Type B pancreatic cell (in vitro differentiated cells): ENCODE measurements around the gene BPIFA2. TPM values are rescaled to one million over a fixed set of nuclear protein-coding genes. Genes with fewer than 3 reads are reported as not detected.

ENCODE experiments used
- DNase-seq: peaks from one replicate; pipeline ENCODE4 v3.0.0; 2021; ENCODE audit warnings: mixed read lengths; ENCODE audit not compliant: unreplicated experiment; ENCODE audit errors: extremely low spot score
- H3K27ac Mint-ChIP-seq: 2 replicates; pipeline ENCODE4 v1.8.0; 2021; ENCODE audit warnings: mild to moderate bottlenecking, mixed read lengths
- H3K27me3 Mint-ChIP-seq: 2 replicates; pipeline ENCODE4 v1.8.0; 2021; ENCODE audit warnings: mixed read lengths
- H3K36me3 Mint-ChIP-seq: 2 replicates; pipeline ENCODE4 v1.8.0; 2021; ENCODE audit warnings: mixed read lengths
- H3K4me1 Mint-ChIP-seq: one replicate; pipeline ENCODE4 v1.8.0; 2021; ENCODE audit warnings: mixed read lengths; ENCODE audit not compliant: unreplicated experiment
- H3K4me3 Mint-ChIP-seq: 2 replicates; pipeline ENCODE4 v1.8.0; 2021; ENCODE audit warnings: mild to moderate bottlenecking, mixed read lengths
- H3K9me3 Mint-ChIP-seq: 2 replicates; pipeline ENCODE4 v1.8.0; 2021; ENCODE audit warnings: mixed read lengths
- total RNA-seq: library from RNA; stranded (reverse); gene quantifications from 2 replicates; pipeline ENCODE4 v1.2.1, GENCODE V29; 2021; ENCODE audit warnings: low replicate concordance
- TF ChIP-seq, protein P1 (sequence below): fragments of 200-600 bp; sonication (generic); conservative IDR thresholded peaks from 2 replicates; pipeline ENCODE4 v1.5.0; 2021; ENCODE audit warnings: antibody characterized with exemption, mild to moderate bottlenecking

BPIFA2 gene
- total RNA-seq, 1 donor from 2014 or later: not detected

DNA sequence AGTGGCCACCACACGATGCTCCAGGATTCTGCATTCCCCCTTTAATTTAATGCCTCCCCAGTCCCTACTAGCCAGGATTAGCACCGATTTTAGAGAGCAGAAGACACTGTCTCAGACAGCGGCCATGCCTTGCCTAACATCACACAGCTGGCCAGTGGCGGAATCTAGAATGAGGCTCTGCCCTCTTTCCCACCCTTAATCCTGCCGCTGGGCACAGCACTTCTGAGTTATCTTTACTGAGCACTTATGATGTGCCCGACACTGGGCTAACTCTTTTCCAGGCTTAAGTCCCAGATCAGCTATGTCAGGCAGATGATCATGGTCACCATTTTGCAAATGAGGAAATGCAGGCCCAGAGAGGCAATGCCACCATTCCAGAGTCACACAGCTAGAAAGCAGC, 5.6 kb upstream of the BPIFA2 start:
- H3K36me3 Mint-ChIP-seq: no peaks in the 10 kb centered on the region
- peaks cover 36% of the 10 kb centered on the region for H3K27me3 Mint-ChIP-seq
- no peaks in the 10 kb centered on the region for H3K4me1 Mint-ChIP-seq
- peak; percentile 50 for DNase-seq
- H3K9me3 Mint-ChIP-seq: no peaks in the 10 kb centered on the region
- no peak overlapping the region for H3K27ac Mint-ChIP-seq
- TF ChIP-seq, protein P1, sequence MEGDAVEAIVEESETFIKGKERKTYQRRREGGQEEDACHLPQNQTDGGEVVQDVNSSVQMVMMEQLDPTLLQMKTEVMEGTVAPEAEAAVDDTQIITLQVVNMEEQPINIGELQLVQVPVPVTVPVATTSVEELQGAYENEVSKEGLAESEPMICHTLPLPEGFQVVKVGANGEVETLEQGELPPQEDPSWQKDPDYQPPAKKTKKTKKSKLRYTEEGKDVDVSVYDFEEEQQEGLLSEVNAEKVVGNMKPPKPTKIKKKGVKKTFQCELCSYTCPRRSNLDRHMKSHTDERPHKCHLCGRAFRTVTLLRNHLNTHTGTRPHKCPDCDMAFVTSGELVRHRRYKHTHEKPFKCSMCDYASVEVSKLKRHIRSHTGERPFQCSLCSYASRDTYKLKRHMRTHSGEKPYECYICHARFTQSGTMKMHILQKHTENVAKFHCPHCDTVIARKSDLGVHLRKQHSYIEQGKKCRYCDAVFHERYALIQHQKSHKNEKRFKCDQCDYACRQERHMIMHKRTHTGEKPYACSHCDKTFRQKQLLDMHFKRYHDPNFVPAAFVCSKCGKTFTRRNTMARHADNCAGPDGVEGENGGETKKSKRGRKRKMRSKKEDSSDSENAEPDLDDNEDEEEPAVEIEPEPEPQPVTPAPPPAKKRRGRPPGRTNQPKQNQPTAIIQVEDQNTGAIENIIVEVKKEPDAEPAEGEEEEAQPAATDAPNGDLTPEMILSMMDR: no peak
- no peak overlapping the region for H3K4me3 Mint-ChIP-seq

DNA sequence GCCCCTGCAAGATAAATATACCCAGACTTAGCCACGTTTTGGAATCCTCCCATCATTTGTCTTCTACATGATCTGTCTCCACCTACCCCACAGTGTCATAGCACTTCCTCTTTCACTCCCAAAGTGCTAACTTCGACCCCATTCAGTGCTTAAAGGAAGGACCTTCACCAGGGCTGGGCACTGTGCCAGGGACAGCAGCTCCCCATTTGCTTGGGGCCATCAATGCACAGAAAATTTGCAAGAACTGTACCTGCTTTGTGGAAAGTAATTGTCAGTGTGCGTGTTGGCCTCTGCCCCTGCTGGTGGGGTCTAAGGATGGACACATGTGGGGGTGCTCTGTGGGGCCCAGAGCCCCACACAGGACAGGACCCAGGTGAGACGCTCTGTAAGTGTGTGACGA, 5.2 kb upstream of the BPIFA2 start:
- peak; percentile 63 for DNase-seq
- Mint-ChIP-seq H3K27ac (no peak overlapping the region), H3K9me3 (no peaks in the 10 kb centered on the region), H3K27me3 (peaks cover 34% of the 10 kb centered on the region), H3K4me1 (no peaks in the 10 kb centered on the region), H3K4me3 (no peak overlapping the region), H3K36me3 (no peaks in the 10 kb centered on the region)
- TF ChIP-seq, protein P1: no peak

DNA sequence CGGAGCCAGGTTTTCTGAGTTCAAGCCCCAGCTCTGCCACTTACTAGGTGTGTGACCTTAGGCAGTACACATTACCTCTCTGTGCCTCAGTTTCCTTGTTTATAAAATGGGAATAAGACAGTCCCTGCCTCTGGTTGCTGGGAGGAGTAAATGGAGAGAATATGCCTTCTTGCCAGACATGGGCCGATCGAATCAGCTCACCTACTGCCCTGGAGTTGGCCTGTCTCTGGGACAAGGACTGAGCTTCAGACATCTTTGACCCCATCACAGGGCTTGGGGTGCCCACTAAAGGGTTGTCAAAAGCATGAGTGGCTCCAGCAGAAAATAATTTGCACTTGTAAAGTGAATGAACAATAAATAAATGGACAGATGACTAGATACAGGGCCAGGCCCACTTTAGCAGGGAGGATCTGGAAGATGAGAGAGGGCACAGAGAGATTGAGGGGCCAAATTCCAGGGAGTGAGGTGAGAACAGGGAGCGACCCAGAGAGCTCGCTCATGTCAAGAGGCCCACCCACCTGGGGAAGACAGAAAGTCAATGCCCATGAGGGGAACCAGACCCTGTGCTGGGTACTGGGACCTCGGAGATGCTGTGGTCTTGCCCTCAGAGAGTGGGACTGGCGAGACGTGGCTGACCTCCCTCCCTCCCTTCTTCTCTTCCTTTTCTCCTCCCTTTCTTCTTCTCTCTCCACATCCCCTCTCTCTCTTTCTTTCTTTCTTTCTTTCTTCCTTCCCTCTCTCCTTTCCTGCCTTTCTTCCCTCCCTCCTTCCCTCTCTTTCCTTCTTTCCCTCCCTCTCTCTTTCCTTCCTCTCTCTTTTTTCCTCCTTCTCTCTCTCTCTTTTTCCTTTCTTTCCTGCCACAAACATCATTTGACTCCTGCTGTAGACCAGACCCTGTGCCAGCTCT, 3.9 kb upstream of the BPIFA2 start:
- Mint-ChIP-seq H3K9me3 (peaks cover 8% of the 10 kb centered on the region), H3K4me3 (no peak overlapping the region), H3K27ac (no peak overlapping the region), H3K27me3 (peaks cover 25% of the 10 kb centered on the region), H3K36me3 (no peaks in the 10 kb centered on the region), H3K4me1 (no peaks in the 10 kb centered on the region)
- TF ChIP-seq, protein P1: no peak
- peak; percentile 62 for DNase-seq

DNA sequence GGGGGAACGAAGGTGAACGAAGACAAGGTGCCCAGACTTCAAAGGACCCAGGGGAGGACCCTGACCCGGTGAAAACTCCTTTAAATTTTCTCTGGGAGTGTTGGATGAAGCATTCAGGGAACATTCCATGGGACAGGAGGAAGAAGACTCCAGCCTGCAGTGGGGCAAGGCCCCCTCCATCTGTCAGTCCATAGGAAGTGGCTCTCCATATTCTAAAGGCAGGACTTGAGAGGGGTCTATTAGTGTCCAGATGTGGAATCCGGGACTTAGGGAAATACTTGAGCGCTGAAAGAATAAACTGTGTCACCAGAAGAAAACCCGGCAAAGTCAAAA, 3.2 kb upstream of the BPIFA2 start:
- peaks cover 12% of the 10 kb centered on the region for H3K9me3 Mint-ChIP-seq
- no peaks in the 10 kb centered on the region for H3K36me3 Mint-ChIP-seq
- H3K27ac Mint-ChIP-seq: no peak overlapping the region
- peaks cover 25% of the 10 kb centered on the region for H3K27me3 Mint-ChIP-seq
- TF ChIP-seq, protein P1: no peak
- peak; percentile 47 for DNase-seq
- H3K4me1 Mint-ChIP-seq: no peaks in the 10 kb centered on the region
- no peak overlapping the region for H3K4me3 Mint-ChIP-seq

DNA sequence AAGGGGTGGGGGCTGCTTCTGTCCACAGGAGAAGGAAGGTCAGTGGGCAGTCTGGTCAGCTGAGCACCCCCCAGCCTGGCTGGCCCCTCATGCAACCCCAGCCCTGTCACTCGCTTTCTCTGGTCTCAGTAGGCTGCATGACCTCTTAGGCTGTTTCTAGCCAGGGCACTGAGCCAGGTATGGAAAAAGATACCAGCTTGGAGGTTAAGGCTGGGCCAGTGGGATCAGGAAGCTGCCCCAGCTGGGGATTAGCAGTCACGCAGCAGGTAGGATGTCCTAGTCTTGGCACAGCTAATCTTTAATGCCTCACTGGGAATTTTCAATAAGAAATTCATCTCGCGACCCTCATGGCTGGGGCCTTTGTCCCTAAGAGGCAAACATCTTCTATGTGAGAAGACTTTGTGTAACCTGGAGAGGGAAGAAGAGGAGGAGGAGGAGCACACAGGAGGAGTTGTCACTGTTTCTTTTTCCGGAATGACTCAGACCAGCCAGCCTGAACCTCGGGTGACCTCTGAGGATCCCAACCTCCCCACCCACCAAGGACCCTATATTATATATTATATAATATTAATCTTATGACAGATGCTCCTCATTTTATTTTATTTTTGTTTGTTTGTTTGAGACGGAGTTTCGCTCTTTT, 2.4 kb upstream of the BPIFA2 start:
- H3K36me3 Mint-ChIP-seq: no peaks in the 10 kb centered on the region
- H3K4me3 Mint-ChIP-seq: no peak overlapping the region
- H3K27me3 Mint-ChIP-seq: peaks cover 24% of the 10 kb centered on the region
- DNase-seq: peak; percentile 59
- H3K27ac Mint-ChIP-seq: no peak overlapping the region
- TF ChIP-seq, protein P1: no peak
- H3K4me1 Mint-ChIP-seq: no peaks in the 10 kb centered on the region
- H3K9me3 Mint-ChIP-seq: peaks cover 12% of the 10 kb centered on the region
